NCI-H1436 (cell line): ENCODE measurements around the gene CCDC148.
"Not testable (repeated sequence)": the region's sequence is repeated elsewhere in the genome, so short reads cannot be mapped to it uniquely, and the experiment has no call there.

Experiments used
- DNase-seq: peaks from one replicate; lab custom pipeline; 2025; lab: John Stamatoyannopoulos, UW

The CCDC148 gene

DNA sequence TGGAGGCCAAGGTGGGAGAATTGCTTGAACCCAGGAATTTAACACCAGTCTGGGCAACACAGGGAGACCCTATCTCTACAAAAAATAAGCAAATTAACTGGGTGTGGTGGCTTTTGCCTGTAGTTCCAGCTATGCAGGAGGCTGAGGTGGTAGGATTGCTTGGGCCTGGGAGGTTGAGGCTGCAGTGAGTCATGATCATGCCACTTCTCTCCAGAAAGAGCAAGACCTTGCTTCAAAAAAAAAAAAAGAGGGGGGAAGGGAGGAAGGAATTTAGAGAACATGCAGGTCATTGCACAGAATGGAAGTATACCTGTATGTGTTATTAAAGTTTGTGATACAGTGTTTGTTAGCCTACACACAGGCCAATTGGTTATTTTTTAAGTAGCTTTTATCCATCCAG, 26.0 kb upstream of the CCDC148 start:
- no peak for DNase-seq

DNA sequence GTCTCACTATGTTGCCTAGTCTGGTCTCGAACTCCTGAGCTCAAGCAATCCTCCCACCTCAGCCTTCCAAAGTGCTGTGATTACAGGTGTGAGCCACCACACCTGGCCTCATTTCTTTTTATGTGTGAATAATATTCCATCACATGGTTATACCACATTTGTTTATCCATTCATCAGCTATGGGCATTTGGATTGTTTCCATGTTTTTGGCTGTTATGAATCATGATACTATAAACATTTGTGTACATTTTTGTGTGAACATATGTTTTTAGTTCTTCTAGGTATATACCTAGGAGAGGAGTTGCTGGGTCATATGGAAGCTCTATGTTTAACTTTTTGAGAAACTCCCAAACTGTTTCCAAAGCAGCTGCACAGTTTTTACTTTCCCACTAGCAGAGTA, 24.6 kb upstream of the CCDC148 start:
- no peak for DNase-seq

DNA sequence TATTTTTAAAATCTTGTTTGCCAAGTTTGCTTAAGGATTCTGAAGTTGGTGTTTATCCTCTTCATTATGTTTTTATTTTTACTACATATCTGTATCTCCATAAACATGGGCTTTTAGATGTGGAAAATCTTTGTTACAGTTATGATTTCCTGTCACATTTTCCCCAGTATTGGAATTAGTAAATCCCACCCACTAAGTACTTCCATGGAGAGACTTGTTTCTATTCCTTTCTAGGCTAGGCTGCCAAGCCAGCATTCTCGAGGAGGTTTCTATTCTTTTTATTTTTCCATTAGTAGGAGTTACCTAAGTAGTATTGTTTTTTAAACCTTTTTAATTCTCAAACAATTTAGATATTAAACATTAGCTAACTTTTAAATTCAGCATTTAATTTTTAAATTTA, 22.3 kb upstream of the CCDC148 start:
- DNase-seq: no peak

DNA sequence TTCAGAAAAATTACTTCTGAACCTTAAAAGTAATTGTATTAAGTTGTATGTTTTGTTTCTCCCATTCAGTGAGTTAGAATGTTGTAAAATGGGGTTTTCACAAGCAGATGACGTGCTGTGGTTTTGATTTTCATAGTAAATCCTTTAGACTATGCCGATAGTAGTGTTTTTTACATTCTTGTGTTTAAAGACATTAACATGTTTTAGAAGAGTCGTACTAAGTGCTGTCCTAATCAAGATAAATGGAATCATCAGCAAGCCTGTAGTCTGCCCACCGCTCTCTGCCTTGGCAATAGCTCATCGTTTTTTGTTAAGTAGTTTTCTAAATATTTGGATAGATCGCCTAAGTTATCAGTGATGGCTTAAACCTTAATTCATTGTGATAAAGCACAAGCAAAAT, 21.7 kb upstream of the CCDC148 start:
- no peak for DNase-seq

DNA sequence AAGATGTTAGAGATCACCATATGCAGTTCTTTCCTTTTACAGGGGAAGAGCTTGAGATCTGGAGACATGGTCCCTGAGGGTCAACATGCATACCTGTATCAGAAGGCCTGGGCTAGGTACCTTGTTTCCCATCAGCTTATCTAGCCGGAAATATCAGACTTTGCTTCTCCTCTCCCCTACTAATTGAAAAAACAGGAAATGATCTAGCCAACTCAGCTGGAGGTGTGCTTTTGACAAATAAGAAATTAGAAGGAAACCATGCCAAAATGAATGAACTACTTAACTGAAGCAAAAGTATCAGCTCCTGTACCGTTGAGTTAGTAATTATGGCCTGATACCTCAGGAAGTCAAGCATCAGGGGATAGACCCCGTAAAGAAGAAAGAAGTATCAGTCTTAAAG, 20.6 kb upstream of the CCDC148 start:
- no peak for DNase-seq

DNA sequence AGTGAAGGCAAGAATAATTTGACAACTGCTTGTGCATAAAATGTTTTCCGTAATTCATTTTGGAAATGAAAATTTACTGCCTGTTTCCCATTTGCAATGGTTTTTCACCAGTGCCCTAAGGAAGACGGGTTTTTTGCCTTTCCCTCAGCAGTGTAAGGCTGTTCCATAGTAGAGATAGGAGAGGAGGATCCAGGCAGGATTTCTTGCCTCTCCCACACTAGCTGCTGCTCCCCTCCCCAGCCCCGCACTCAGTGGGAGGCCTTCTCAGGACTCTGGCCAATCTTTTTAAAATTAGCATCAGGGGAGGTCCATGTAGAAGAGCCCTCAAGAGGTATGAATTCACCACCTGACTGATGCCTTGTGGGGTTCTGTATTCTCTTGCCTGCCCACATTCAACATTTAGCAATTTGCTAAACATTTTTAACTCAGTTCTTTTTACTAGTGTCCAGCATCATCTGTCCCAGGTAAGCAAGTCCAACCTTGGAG, 18.0 kb upstream of the CCDC148 start:
- DNase-seq: not testable (repeated sequence)

DNA sequence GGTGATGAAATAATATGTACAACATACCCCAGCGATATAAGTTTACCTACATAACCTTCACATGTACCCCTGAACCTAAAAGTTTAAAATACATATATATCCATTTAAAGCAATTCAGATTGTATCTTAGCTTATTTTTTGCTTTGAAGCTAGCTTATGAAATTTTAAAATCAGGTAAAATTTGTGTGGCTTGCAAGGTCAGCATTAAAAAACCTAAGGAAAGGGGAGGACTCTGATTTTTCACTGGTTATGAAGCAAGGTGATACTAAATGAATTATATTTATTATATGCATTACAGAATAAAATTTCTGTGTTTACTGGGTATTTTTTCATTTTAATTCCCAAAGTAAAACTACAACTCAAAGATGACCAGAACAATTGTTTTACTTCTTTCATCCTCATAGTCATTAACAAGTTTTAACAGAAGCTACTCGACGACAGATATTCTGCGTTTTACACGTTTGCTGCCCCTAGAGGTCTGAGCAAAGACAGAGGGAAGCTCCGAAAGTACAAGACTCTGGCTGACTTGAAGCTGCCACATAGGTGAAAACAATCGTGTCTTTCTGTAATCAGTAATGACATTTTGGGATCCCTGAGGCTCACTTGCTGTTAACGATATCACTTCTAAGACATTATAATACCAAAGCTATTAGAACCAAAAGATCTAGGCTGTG, 17.3 kb upstream of the CCDC148 start:
- DNase-seq: no peak

DNA sequence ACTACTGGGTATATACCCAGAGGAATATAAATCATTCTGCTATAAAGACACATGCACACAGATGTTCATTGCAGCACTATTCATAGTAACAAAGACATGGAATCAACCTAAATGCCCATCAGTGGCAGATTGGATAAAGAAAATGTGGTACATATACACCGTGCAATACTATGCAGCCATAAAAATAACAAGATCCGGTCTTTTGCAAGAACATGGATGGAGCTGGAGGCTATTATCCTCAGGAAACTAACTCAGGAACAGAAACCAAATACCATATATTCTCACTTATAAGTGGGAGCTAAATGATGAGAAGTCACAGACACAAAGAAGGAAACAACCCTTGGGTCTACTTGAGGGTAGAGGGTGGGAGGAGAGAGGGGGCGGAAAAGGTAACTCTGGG, 16.7 kb upstream of the CCDC148 start:
- DNase-seq: not testable (repeated sequence)

DNA sequence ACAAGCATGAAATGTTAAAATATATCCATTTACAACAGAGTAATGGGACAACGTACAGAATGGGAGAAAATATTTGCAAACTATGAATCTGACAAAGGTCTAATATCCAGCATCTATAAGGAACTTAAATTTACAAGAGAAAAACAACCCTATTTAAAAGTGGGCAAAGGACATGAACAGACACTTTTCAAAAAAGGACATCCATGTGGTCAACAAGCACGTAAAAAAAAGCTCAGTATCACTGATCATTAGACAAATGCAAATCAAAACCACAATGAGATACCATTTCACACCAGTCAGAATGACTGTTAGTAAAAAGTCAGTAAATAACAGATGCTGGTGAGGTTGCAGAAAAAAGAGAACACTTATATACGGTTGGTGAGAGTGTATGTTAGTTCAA, 16.3 kb upstream of the CCDC148 start:
- DNase-seq: not testable (repeated sequence)

DNA sequence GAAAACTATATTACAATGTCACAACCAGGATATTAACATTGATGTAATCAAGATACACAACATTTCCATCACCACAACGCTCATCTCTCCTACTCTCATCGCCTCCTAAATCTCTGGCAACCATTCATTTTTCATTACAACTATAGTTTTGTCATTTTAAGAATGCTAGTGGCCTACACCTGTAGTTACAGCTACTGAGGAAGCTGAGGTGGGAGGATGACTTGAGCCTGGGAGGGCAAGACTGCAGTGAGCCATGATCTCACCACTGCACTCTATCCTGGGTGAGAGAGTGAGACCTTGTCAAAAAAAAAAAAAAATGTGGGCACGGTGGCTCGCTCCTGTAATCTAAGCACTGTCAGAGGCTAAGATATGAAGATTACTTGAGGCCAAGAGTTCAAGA, 10.7 kb upstream of the CCDC148 start:
- DNase-seq: no peak

DNA sequence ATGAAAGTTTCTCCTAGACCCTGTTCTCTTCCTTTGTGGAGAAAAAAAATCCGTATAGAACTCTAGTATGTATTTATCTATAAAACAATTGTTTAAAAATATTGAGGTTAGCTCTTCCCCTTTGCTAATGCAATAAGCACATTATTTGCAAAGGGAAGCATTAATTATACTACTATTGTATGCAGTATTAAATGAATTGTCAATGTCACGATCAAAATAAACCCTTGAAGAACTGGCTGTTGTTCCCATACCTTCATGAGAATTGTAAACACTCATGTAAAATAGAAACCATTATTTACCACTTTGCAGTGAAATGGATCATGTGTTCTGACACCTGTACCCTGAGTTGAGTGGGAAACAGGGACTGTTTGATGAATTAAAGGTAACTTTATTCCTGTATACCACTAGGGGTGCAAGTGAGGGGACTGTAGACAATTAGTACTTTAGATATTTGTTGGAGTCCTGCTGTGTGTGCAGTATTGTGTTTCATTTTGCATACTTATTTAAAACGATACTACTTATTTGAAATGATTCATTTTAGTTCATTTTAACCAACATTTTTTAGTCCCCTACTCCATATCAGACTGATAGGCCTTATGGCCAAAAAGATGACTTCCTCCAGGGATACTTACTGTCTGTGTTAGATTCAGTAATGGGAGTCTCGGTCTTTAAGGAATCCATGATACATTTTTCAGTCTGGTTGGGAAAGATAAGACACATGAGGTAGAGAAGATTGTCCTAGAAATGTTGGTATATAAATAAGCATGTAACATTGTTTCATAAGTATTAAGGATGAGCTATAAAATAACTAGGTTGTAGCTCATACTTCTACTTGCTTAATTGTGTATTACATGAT, 8.1 kb upstream of the CCDC148 start:
- DNase-seq: peak; percentile 39

DNA sequence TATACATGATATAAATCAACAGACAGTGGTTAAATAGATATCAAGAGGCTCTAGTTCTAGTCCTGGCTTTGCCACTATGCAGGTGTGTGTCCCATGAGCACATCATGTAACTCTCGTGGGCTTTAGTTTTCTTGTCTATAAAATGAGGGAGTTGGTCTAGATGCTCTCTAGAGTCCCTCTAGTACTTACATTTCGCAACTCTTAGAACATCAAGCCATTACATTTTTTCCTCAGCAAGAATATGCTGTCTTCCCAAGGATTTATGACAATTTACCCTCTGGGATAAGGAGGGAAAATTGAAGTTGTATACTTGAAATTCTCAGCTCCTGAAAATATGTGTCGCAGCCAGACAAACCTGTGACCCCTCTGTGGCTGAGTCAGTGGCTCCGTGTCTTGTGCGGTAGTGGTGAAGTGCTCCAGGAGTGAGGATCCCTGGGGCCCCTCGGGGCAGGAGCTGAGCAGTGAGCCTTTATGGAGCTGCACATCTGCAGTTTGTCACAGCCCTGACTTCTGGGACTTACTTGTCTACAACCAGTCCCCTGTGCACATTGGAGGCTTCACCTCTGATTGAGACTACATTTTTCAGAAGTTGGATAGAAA, 7.0 kb upstream of the CCDC148 start:
- no peak for DNase-seq

DNA sequence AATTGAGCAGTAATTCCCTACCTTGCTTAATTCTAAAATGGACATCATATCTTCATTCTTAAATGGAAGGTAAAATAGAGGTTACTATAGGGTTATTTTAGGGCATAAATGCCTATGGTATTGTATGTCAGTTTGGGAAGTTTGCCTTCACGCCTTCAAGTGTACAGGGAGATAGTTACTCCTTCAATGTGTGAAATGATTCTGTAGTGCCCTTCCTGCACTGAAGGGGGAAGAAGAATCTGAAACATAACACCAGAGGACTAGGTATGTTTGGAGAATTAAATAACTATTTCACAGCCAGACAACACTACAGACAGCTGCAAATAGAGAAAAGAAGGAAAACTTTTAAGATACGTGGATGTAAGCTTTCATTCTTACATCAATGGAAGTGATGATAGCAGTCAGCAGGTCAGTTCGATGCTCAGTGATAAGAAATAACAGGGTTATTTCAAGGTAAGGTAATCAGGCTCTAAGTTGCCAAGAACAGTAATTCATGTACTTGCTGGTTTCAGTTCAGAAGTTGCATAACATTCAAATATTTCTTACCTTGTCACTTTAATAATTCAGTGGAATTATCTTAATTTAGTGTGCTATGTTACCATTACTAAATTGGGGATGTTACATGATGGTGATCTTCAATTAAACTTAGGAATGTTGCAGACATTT, 4.2 kb upstream of the CCDC148 start:
- DNase-seq: no peak

DNA sequence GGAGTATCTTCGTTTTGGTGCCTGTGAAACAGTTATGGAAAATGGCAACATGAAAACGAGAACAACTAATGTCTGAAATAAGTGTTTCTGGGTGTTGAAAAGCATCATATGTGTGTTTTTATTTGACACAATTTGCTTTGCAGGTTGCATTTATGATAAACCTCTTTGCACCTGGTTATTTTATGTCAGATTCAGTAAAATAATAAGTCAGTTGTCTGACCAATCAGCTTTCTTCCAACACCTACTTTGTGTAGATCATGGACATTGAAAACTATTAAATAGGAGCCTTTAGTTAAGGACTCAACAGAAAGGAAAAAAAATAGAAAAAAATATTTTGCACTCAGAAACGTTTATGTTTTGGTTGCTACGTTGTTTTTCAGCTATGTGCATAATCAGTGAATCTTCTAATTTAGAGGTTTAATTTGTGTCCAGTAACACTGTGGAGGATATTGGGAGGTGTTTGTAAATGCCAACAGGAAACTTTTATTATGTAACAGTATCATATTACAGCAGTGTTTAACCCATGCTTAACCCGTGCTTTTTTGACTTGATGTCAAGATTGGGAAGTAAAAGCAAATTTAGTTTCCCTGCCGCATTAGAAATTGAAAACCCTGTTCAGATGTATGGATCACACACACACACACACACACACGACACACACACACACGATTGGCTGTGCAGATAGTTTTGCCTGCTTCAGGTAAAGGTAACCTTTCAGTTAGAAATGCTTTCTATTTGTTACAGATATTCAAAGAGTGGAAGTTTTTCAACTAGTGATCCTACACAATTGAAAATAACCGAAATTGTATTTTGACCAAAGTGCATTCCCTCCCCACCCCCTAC, 2.8 kb upstream of the CCDC148 start:
- no peak for DNase-seq

DNA sequence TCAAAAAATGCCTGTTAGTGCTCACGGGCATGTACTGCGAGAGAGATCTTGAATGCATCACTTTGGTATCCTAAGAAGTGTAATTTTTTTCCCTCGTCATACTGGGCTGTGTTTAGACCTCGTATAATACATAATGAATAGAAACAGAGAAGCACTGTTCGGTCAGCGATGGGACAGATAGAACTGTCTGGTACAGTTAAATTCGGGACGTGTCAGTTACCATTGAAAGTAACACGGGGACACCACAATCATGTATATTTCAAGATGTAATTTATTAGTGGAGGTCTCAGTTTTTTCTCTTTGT, 2.0 kb upstream of the CCDC148 start:
- DNase-seq: no peak

DNA sequence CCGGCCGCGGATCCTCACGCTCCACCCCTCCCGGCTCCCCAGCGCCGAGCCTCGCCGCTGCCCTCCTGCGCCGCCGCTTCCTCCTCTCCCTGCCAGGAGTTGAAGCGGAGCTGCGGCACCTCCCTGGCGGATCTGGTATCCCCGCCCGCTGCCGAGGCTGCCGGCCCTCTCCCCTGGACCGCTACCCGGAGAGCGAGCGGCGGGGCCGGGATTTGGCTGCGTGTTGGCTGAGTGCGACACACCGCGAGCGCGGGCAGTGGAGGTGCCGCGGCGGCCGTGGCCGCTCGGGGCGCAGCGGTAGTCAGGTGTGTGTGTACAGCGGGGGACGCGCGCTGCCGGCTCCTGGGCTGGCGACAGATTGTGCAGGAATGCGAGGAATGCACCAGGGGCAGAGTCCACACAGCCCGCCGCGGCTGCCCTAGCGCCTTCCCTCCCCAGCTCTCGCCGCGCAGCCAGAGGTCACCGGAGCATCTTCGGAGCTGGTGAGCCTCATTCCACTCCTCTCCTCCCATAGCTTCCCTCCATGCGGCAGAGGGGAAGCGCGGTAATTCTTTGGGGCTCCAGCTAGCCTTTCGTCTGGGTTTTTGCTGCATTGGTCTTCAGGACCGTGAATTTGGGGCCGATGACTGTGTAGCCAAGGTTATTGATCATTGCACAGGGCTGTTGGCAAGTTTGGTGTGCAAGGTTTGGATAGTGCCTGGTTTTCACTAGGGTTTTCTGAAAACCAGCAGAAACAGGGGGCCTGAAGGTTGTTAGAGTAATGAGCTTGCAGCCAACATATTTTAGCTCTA, 1.5 kb upstream of the CCDC148 start:
- peak; percentile 44 for DNase-seq

DNA sequence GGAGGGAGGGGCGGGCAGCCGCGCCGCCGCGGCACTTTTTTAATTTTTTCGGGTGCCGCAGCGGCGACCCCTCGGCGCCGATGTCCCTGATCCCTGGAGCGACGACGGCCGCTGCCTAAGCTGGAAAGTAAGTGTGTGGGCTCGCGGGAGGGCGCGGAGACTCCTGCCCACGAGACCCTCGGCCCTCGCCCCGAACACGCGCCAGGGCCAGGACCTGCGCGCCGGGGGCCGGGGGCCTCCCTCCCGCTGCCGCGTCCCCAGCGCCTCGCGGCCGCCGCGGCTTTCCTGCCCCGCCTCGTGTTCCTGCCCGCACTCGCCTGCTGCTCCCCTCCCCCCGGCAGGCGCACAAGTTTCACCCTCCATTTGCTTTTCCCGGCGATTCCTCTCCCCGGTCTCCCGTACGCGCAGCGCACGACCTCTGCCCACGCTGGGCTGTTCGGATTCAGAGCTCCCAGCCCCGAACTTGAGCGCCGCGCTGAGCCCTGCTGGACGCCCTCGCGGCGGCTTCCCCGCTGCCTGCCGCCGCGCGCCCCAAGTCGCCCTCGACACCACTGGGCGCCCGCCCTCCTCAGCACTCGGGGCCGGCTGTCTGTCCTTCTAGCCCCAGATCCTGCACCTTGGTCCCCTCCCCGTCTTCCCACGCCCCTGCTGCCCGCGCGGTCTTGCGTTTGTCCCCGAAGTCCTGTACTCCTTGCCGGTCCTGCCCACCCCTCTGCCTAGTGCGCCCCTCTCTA, 706 bp upstream of the CCDC148 start:
- peak; percentile 41 for DNase-seq

DNA sequence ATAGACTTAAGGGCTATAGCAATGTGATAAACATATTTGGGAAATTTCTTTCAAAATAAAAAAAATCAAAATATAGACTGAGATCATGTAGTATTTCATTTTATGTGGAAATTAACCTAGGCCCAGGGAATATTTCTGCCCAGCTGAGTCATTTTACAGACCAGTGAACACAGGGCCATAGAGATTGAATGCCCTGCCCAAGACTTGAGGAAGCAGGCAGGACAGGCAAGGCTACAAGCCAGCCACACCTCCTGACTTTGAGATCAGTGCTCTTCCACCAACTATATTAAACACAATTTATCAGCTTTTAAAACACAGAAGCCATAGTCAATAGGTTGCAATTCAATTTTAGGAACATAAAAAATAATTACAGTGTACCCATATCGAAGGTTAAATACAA, 12.9 kb downstream of the CCDC148 start:
- DNase-seq: no peak

DNA sequence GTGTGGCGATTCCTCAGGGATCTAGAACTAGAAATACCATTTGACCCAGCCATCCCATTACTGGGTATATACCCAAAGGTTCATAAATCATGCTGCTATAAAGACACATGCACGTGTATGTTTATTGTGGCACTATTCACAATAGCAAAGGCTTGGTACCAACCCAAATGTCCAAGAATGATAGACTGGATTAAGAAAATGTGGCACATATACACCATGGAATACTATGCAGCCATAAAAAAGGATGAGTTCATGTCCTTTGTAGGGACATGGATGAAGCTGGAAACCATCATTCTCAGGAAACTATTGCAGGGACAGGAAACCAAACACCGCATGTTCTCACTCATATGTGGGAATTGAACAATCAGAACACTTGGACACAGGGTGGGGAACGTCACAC, 17.5 kb downstream of the CCDC148 start:
- not testable (repeated sequence) for DNase-seq

DNA sequence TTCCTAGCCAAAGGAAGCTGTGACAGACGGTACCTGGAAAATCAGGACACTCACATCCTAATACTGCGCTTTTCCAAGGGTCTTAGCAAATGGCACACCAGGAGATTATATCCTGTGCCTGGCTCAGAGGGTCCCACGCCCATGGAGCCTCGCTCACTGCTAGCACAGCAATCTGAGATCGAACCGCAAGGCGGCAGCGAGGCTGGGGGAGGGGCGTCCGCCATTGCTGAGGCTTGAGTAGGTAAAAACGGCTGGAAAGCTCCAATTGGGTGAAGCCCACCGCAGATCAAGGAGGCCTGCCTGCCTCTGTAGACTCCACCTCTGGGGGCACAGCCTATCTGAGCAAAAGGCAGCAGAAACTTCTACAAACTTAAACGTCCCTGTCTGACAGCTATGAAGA, 22.8 kb downstream of the CCDC148 start:
- DNase-seq: not testable (repeated sequence)
